ENCODE measurements around the gene SUMO1. TPM values are rescaled to one million over a fixed set of nuclear protein-coding genes. Genes with fewer than 3 reads are reported as not detected.

Gene SUMO1
- total RNA-seq, 1 experiment from 2014 or later = 164 TPM

GRCh38 chr2:202157211-202157990, 81.0 kb downstream of the SUMO1 start:
- H3K27me3 Mint-ChIP-seq (ENCODE audit: unreplicated experiment) = no peaks in the 10 kb centered on the region
- no peaks in the 10 kb centered on the region for H3K9me3 Mint-ChIP-seq (ENCODE audit: low read depth, unreplicated experiment)
- DNase-seq = no peak
- BruUV-seq (replicated peaks) = no TSS peak
- no peaks in the 10 kb centered on the region for H3K4me1 Mint-ChIP-seq (ENCODE audit: low read depth, unreplicated experiment)
- no peak overlapping the region for H3K27ac Mint-ChIP-seq (ENCODE audit: unreplicated experiment)
- CTCF ChIA-PET = no interaction called here
- H3K4me3 Mint-ChIP-seq (ENCODE audit: low read depth, unreplicated experiment) = no peak overlapping the region
- TF ChIP-seq CTCF (IDR thresholded peaks at IDR 0.05; ENCODE audit: unreplicated experiment) = no peak
- intact Hi-C loops (cut with micrococcal nuclease; ENCODE audit: unreplicated experiment) = loop anchor here (5.0 kb wide), 3 partner anchors 50 to 360 kb away; no protein-coding TSS in a partner anchor
- H3K36me3 Mint-ChIP-seq (ENCODE audit: insufficient read depth, unreplicated experiment) = no peaks in the 10 kb centered on the region

Other genes with a start within 250 kb of the SUMO1 start
- 11.3 and 17.7 TPM in 2 replicates for gene FZD7, start 204.7 kb downstream of the SUMO1 start, total RNA-seq (2022)
- gene KIAA2012, start 165.3 kb downstream of the SUMO1 start, total RNA-seq (2022) = 0.17 TPM in 1 of 2 replicates, not detected in the other
- gene NOP58, start 27.2 kb upstream of the SUMO1 start, total RNA-seq (2022) = 159 and 161 TPM in 2 replicates
- 40.3 and 50.1 TPM in 2 replicates for gene BMPR2, start 137.7 kb upstream of the SUMO1 start, total RNA-seq (2022)